ENCODE measurements around the gene TJP2.

DNA sequence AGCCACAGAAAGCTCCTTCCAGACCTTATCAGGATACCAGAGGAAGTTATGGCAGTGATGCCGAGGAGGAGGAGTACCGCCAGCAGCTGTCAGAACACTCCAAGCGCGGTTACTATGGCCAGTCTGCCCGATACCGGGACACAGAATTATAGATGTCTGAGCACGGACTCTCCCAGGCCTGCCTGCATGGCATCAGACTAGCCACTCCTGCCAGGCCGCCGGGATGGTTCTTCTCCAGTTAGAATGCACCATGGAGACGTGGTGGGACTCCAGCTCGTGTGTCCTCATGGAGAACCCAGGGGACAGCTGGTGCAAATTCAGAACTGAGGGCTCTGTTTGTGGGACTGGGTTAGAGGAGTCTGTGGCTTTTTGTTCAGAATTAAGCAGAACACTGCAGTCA lies 80.1 kb downstream of the TJP2 start:
- TF ChIP-seq, protein P1, sequence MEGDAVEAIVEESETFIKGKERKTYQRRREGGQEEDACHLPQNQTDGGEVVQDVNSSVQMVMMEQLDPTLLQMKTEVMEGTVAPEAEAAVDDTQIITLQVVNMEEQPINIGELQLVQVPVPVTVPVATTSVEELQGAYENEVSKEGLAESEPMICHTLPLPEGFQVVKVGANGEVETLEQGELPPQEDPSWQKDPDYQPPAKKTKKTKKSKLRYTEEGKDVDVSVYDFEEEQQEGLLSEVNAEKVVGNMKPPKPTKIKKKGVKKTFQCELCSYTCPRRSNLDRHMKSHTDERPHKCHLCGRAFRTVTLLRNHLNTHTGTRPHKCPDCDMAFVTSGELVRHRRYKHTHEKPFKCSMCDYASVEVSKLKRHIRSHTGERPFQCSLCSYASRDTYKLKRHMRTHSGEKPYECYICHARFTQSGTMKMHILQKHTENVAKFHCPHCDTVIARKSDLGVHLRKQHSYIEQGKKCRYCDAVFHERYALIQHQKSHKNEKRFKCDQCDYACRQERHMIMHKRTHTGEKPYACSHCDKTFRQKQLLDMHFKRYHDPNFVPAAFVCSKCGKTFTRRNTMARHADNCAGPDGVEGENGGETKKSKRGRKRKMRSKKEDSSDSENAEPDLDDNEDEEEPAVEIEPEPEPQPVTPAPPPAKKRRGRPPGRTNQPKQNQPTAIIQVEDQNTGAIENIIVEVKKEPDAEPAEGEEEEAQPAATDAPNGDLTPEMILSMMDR (IDR thresholded peaks at IDR 0.05; ENCODE audit: poor library complexity, severe bottlenecking), result no peak
- TF ChIP-seq EP300 (conservative IDR thresholded peaks at IDR 0.05; ENCODE audit: poor library complexity, severe bottlenecking), result no peak

All from neural cell (in vitro differentiated cells).